HepG2 (cell line): ENCODE data around the gene C16orf78. TPM values are rescaled to one million over a fixed set of nuclear protein-coding genes. Genes with fewer than 3 reads are reported as not detected.

Experiments
- ATAC-seq: fragments of 200-7000 bp; cut with Tn5 transposase; 3 replicates; pipeline ENCODE4 v1.9.1; 2020; ENCODE audit warnings: mild to moderate bottlenecking, moderate library complexity
- BruUV-seq: library from RNA; stranded (reverse); fragments of 400-500 nt; replicated peaks from 2 replicates; lab custom pipeline; 2021; lab: Mats Ljungman, UMichigan
- CTCF ChIA-PET: fragments of 300-600 bp; formaldehyde crosslinking; extraction: SDS; loops from one replicate; lab custom pipeline; 2021; ENCODE audit warnings: low total read pairs, inconsistent platforms, low intra/inter-chr PET ratio; lab: Yijun Ruan, JAX
- POLR2A ChIA-PET: fragments of 350-600 bp; sonication (Branson Sonifier 250); formaldehyde crosslinking; loops from one replicate; lab custom pipeline; 2020; ENCODE audit warnings: antibody characterized with exemption, inconsistent platforms; lab: Yijun Ruan, JAX
- DNase-seq: peaks from one replicate; pipeline ENCODE4 v3.0.0-alpha.2; 2015; ENCODE audit warnings: low spot score
- FAIRE-seq: peaks from 3 replicates; lab custom pipeline; 2011; peaks lifted over from hg19 to GRCh38; lab: Jason Lieb, UNC
- H2AFZ ChIP-seq: one replicate; pipeline ENCODE4 v1.6.1; 2011; ENCODE audit warnings: low read length, inconsistent platforms
- H3K27ac ChIP-seq: fragments of 300-600 bp; 3 replicates; pipeline ENCODE4 v1.8.0; 2011; ENCODE audit warnings: mixed run types, mild to moderate bottlenecking, mixed read lengths, low read length, inconsistent platforms; ENCODE audit not compliant: insufficient read depth; ENCODE audit errors: extremely low read length
- H3K27me3 ChIP-seq, 2 experiments: fragments of 200-600 bp in 1 of 2; 2 replicates in 1 of 2; 3 replicates in 1 of 2; pipeline versions ENCODE4 v1.6.0 to v1.8.0; 2011; ENCODE audit warnings: low read length in 2 of 2, mild to moderate bottlenecking in 2 of 2, moderate library complexity in 2 of 2, inconsistent platforms in 1 of 2; ENCODE audit not compliant: insufficient read depth in 2 of 2, control insufficient read depth in 1 of 2
- H3K36me3 ChIP-seq, 2 experiments: fragments of 200-600 bp in 1 of 2; replicated peaks in 1 of 2; 2 replicates in 1 of 2; 3 replicates in 1 of 2; pipeline versions ENCODE4 v1.5.1 to v1.8.0; 2011; ENCODE audit warnings: low read length in 2 of 2, inconsistent platforms in 1 of 2; ENCODE audit not compliant: insufficient read depth in 2 of 2, control insufficient read depth in 1 of 2
- H3K4me1 ChIP-seq: 2 replicates; pipeline ENCODE4 v1.5.1; 2012; ENCODE audit warnings: low read length, inconsistent platforms; ENCODE audit not compliant: insufficient read depth
- H3K4me2 ChIP-seq: 2 replicates; pipeline ENCODE4 v1.6.0; 2011; ENCODE audit warnings: low read depth, low read length, inconsistent platforms
- H3K4me3 ChIP-seq, 3 experiments: fragments of 200-600 bp in 1 of 3; sonication (generic), shearing (Covaris generic) in 1 of 3; replicated peaks in 1 of 3; 2 replicates each; pipeline ENCODE4 v1.5.1; 2011 to 2016; ENCODE audit warnings: low read length in 3 of 3, inconsistent platforms in 2 of 3, low read depth in 2 of 3, mild to moderate bottlenecking in 2 of 3, control low read depth in 1 of 3, mixed read lengths in 1 of 3; ENCODE audit not compliant: insufficient read depth in 1 of 3
- H3K79me2 ChIP-seq: one replicate; pipeline ENCODE4 v1.6.1; 2011; ENCODE audit warnings: low read length, inconsistent platforms; ENCODE audit not compliant: insufficient read depth
- H3K9ac ChIP-seq: 2 replicates; pipeline ENCODE4 v1.6.0; 2011; ENCODE audit warnings: mild to moderate bottlenecking, low read depth, low read length, inconsistent platforms; ENCODE audit not compliant: insufficient read depth
- H3K9me3 ChIP-seq: 2 replicates; pipeline ENCODE4 v1.5.1; 2012; ENCODE audit warnings: mild to moderate bottlenecking, low read length
- H4K20me1 ChIP-seq: 2 replicates; pipeline ENCODE4 v1.6.0; 2011; ENCODE audit warnings: inconsistent platforms, mild to moderate bottlenecking, low read length, moderate library complexity; ENCODE audit not compliant: insufficient read depth
- ARID2 ChIP-seq: sonication (generic); formaldehyde crosslinking; IDR thresholded peaks from 2 replicates; pipeline ENCODE4 v1.8.1; 2022; ENCODE audit warnings: mild to moderate bottlenecking, missing genetic modification reagents, borderline replicate concordance
- CEBPB ChIP-seq: IDR thresholded peaks from 2 replicates; pipeline ENCODE4 v1.6.1; 2011; ENCODE audit warnings: low read depth, low read length, improper control_type of control experiment, borderline replicate concordance
- GTF3A ChIP-seq: sonication (generic); formaldehyde crosslinking; conservative IDR thresholded peaks from 2 replicates; pipeline ENCODE4 v1.4.0; 2020; ENCODE audit warnings: mild to moderate bottlenecking, missing genetic modification reagents
- KDM5B ChIP-seq: sonication (generic); formaldehyde crosslinking; IDR thresholded peaks from 2 replicates; pipeline ENCODE4 v1.4.0; 2020; ENCODE audit warnings: missing genetic modification reagents, mild to moderate bottlenecking, borderline replicate concordance
- KLF11 ChIP-seq: IDR thresholded peaks from 2 replicates; pipeline ENCODE4 v1.6.1; 2016; ENCODE audit warnings: missing compliant biosample characterization
- KLF16 ChIP-seq, 2 experiments: sonication (generic) in 1 of 2; formaldehyde crosslinking in 1 of 2; IDR thresholded peaks; 2 replicates each; pipeline versions ENCODE4 v1.6.1 to v1.8.0; 2016 to 2023; ENCODE audit warnings: missing genetic modification reagents in 2 of 2, missing compliant biosample characterization in 1 of 2
- MZF1 ChIP-seq: sonication (generic); formaldehyde crosslinking; IDR thresholded peaks from 2 replicates; pipeline ENCODE4 v1.8.1; 2023; ENCODE audit warnings: mild to moderate bottlenecking, missing genetic modification reagents, borderline replicate concordance
- SAFB2 ChIP-seq: sonication (generic); formaldehyde crosslinking; IDR thresholded peaks from 2 replicates; pipeline ENCODE4 v1.5.1; 2020; ENCODE audit warnings: missing genetic modification reagents, low read depth, mild to moderate bottlenecking, borderline replicate concordance
- SP1 ChIP-seq, 2 experiments: fragments of 450-650 bp in 1 of 2; sonication (generic) in 1 of 2; formaldehyde crosslinking in 1 of 2; IDR thresholded peaks; 2 replicates each; pipeline versions ENCODE4 v1.4.0 to v1.6.1; 2016 to 2020; ENCODE audit warnings: missing genetic modification reagents in 1 of 2
- XBP1 ChIP-seq: sonication (generic); formaldehyde crosslinking; IDR thresholded peaks from 2 replicates; pipeline ENCODE4 v1.5.0; 2020; ENCODE audit warnings: missing genetic modification reagents
- ZNF766 ChIP-seq: sonication (generic); formaldehyde crosslinking; IDR thresholded peaks from 2 replicates; pipeline ENCODE4 v1.5.0; 2020; ENCODE audit warnings: missing genetic modification reagents, borderline replicate concordance
- ZNF878 ChIP-seq: sonication (generic); formaldehyde crosslinking; IDR thresholded peaks from 2 replicates; pipeline ENCODE4 v1.8.1; 2023; ENCODE audit warnings: mild to moderate bottlenecking, missing genetic modification reagents, moderate library complexity
- WGBS: methylation state at CpG from one replicate; pipeline ENCODE4 v1.1.6; 2017; ENCODE audit warnings: low lambda C conversion rate; 5-methylcytosine and 5-hydroxymethylcytosine counted together
- in situ Hi-C: cut with HindIII; loops from 2 replicates; pipeline ENCODE4 v1.10.0; 2017; ENCODE audit warnings: low pct_unique_long_range_greater_than_20kb; ENCODE audit not compliant: extremely low pct_ligation_motif_present
- intact Hi-C: fragments of 100-400 bp; cut with micrococcal nuclease; formaldehyde crosslinking; loops from one replicate; pipeline ENCODE4 v1.10.0; 2022; ENCODE audit not compliant: unreplicated experiment
- polyA plus RNA-seq, 8 experiments: library from polyadenylated mRNA; depleted of rRNA in 3 of 8; stranded (reverse) in 7 of 8; unstranded in 1 of 8; fragments of >200 nt; fragmentation: Illumina TruSeq in 4 of 8; extraction: Trizol in 4 of 8; gene quantifications; 2 replicates each; pipeline versions ENCODE4 v1.2.1 to v1.2.3, GENCODE V29; 2011 to 2016; ENCODE audit warnings: low read depth in 4 of 8, missing spikeins in 1 of 8, mixed read lengths in 1 of 8; ENCODE audit not compliant: insufficient read depth in 1 of 8
- total RNA-seq, 5 experiments: library from RNA; depleted of rRNA; stranded (reverse); fragments of >200 nt; fragmentation: Illumina TruSeq; extraction: Trizol; gene quantifications; 2 replicates each; pipeline ENCODE4 v1.2.3, GENCODE V29; 2016; ENCODE audit warnings: low read depth in 1 of 5
- TF ChIP-seq, protein P1 (sequence below): sonication (generic); formaldehyde crosslinking; IDR thresholded peaks from 2 replicates; pipeline ENCODE4 v1.8.0; 2022; ENCODE audit warnings: mild to moderate bottlenecking, missing genetic modification reagents
- TF ChIP-seq, protein P2 (sequence below): sonication (generic); formaldehyde crosslinking; IDR thresholded peaks from 2 replicates; pipeline ENCODE4 v1.5.0; 2020; ENCODE audit warnings: missing genetic modification reagents

C16orf78 gene
- total and polyA plus RNA-seq, 2 of the 13 experiments (the other 11 are each of a cell fraction or from before 2014, with no cell fraction given): not detected

DNA sequence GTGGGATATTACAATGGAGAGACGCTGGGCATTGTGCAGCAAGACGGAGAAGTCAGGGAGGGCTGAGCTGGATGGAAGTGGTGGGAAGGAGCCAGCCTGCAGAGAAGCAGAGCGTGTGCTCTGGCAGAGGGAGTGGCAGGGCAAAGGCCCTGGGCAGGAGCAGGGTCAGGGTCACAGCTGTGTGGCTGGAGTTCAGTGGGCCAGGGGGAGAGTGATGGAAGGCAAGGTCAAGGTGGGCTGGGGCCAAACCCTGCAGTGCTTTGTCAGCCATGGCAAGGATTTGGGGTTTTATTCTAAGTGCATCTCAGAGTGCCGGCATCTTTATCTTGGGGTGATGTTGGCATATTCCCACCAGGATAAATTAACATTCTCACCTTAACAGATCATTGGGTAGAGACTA is 31.9 kb upstream of the C16orf78 start:
- in situ Hi-C loops (loop anchor here (10.0 kb wide), 1 partner anchor 277 kb away; no protein-coding TSS in a partner anchor), intact Hi-C loops (no loop called here)
- 4% methylated on average over 4 of the region's 4 CpGs for WGBS
- Histone ChIP-seq H3K36me3 (no peaks in the 10 kb centered on the region), H4K20me1 (no peaks in the 10 kb centered on the region), H3K27ac (no peak overlapping the region), H3K79me2 (no peaks in the 10 kb centered on the region), H3K9me3 (no peaks in the 10 kb centered on the region), H3K4me3 (no peak overlapping the region), H3K4me2 (no peak overlapping the region), H2AFZ (no peak overlapping the region), H3K9ac (no peak overlapping the region), H3K27me3 (peaks cover 0 to 4% of the 10 kb centered on the region in 2 experiments; a peak in 2 of 5 replicates), H3K4me1 (no peaks in the 10 kb centered on the region)
- DNase-seq (no peak), FAIRE-seq (no peak), ATAC-seq (no peak)
- BruUV-seq: no TSS peak
- CTCF ChIA-PET: no interaction called here
- TF ChIP-seq, protein P1, sequence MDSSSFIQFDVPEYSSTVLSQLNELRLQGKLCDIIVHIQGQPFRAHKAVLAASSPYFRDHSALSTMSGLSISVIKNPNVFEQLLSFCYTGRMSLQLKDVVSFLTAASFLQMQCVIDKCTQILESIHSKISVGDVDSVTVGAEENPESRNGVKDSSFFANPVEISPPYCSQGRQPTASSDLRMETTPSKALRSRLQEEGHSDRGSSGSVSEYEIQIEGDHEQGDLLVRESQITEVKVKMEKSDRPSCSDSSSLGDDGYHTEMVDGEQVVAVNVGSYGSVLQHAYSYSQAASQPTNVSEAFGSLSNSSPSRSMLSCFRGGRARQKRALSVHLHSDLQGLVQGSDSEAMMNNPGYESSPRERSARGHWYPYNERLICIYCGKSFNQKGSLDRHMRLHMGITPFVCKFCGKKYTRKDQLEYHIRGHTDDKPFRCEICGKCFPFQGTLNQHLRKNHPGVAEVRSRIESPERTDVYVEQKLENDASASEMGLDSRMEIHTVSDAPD (CRISPR knock-in tag): no peak
- TF ChIP-seq XBP1 (CRISPR knock-in tag): no peak
- no peak for TF ChIP-seq MZF1 (CRISPR knock-in tag)
- no peak for TF ChIP-seq ARID2 (CRISPR knock-in tag)
- TF ChIP-seq CEBPB: no peak
- TF ChIP-seq ZNF766 (CRISPR knock-in tag): no peak
- no peak for TF ChIP-seq SAFB2 (CRISPR knock-in tag)
- TF ChIP-seq SP1 (IDR thresholded peaks at IDR 0.05): no peak
- no peak for TF ChIP-seq SP1 (CRISPR knock-in tag; IDR thresholded peaks at IDR 0.05)
- TF ChIP-seq, protein P2, sequence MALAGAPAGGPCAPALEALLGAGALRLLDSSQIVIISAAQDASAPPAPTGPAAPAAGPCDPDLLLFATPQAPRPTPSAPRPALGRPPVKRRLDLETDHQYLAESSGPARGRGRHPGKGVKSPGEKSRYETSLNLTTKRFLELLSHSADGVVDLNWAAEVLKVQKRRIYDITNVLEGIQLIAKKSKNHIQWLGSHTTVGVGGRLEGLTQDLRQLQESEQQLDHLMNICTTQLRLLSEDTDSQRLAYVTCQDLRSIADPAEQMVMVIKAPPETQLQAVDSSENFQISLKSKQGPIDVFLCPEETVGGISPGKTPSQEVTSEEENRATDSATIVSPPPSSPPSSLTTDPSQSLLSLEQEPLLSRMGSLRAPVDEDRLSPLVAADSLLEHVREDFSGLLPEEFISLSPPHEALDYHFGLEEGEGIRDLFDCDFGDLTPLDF: no peak
- TF ChIP-seq GTF3A (CRISPR knock-in tag): no peak
- TF ChIP-seq ZNF878 (CRISPR knock-in tag): no peak
- TF ChIP-seq KLF16 (CRISPR knock-in tag; IDR thresholded peaks at IDR 0.05): no peak
- TF ChIP-seq KDM5B (CRISPR knock-in tag): no peak
- TF ChIP-seq KLF11 (CRISPR knock-in tag): no peak
- POLR2A ChIA-PET: no interaction called here
